ENCODE results near the gene CPLX1.
"Not testable (repeated sequence)": the region's sequence is repeated elsewhere in the genome, so short reads cannot be mapped to it uniquely, and the experiment has no call there.

The CPLX1 gene

DNA sequence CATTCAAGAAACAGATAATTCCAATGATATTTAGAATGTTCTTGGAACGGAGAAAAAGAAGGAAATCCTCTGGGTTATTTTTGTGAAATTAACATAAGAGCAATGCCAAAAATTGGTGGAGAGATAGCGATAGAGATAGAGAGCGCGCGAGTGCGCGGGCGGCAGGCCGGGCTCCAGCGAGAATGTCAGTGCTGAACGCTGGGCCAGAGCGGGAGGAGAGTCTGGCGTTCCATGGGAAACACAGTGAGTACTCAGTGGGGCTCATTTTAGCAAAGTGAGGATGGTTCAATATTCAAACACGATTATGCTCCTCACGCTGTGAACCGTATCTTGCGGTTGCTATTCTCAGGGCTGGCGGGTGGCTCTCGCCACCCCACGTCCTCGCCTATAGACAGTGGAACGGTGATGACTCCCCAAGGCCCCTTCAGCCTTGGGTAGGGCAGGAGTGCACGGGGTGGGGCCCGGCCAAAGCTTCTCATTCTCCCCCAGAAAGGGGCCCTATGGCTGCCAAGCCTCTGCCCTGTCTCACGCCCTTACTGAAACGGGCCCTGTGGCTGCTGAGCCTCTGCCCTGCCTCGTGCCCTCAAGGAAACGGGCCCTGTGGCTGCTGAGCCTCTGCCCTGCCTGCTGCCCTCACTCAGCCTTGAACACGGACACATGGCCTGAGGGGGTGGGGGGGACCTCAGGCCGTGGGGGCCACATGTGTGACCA is 16.9 kb downstream of the CPLX1 start:
- TF ChIP-seq ZNF274 (IDR thresholded peaks at IDR 0.05; ENCODE audit: low read depth, low read length): no peak
- no peak overlapping the region for H3K4me3 ChIP-seq (ENCODE audit: low read length)

DNA sequence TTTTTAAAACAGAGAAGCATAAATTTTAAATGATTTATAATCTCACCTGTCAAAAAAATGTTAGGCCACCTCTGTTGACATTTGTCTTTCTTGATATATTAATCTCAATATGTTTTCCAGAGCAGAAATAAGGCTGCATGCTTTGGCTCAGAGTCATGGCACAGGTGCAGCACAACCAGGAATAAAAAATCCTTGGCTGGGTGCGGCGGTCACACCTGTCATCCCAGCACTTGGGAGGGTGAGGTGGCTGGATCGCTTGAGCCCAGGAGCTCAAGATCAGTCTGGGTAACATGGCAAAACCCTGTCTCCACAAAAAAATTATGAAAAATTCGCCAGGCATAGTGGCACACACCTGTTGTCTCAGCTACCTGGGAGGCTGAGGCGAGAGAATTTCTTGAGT is 18.1 kb downstream of the CPLX1 start:
- no peak for TF ChIP-seq ZNF274 (IDR thresholded peaks at IDR 0.05; ENCODE audit: low read depth, low read length)
- no peak overlapping the region for H3K4me3 ChIP-seq (ENCODE audit: low read length)

DNA sequence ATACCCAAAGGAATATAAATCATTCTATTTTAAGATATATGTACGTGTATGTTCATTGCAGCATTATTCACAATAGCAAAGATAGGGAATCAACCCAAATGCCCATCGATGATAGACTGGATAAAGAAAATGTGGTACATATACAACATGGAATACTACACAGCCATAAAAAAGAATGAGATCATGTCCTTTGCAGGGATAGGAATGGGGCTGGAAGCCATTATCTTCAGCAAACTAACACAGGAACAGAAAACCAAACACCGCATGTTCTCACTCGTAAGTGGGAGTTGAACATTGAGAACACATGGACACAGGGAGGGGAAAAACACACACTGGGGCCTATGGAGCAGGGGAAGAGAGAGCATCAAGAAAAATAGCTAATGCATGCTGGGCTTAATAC is 18.9 kb downstream of the CPLX1 start:
- not testable (repeated sequence) for H3K4me3 ChIP-seq (ENCODE audit: low read length)

DNA sequence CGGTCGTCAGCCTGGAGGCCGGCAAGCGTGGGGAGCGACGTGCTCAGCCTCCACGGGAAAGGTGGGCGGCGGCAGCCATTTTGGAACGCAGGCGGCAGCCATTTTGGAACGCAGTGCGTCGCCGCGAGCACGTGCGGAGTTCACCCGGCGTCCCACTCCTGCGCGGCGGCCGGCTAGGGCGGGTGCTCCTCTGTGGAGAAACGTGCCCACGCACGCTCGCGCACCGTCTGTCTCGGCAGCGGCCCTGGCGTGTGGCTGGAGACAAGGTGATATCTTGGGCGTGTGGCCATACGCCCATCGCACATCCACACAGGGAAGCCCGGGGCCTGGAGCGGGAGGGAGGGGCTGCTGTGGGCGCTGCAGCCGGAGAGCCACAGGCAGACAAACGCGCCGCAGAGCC is 21.1 kb downstream of the CPLX1 start:
- no peak overlapping the region for H3K4me3 ChIP-seq (ENCODE audit: low read length)
- no peak for TF ChIP-seq ZNF274 (IDR thresholded peaks at IDR 0.05; ENCODE audit: low read depth, low read length)

DNA sequence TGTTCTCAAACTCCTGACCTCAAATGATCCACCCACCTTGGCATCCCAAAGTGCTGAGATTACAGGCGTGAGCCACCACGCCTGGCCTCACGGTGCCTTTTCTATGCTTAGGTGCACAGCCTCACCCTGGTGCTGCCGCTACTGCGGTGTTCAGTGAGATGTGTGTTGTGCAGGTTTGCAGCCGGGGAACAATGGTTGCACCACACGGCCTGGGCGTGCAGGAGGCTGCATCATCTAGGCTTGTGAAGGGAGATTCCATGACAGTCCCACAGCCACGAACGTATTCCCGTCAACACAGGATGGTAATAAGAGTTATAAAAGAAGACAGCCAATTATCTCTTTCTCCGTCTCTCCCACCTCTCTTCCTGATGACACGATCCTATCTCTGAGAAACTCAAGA is 22.0 kb downstream of the CPLX1 start:
- H3K4me3 ChIP-seq (ENCODE audit: low read length): no peak overlapping the region
- TF ChIP-seq ZNF274 (IDR thresholded peaks at IDR 0.05; ENCODE audit: low read depth, low read length): no peak

DNA sequence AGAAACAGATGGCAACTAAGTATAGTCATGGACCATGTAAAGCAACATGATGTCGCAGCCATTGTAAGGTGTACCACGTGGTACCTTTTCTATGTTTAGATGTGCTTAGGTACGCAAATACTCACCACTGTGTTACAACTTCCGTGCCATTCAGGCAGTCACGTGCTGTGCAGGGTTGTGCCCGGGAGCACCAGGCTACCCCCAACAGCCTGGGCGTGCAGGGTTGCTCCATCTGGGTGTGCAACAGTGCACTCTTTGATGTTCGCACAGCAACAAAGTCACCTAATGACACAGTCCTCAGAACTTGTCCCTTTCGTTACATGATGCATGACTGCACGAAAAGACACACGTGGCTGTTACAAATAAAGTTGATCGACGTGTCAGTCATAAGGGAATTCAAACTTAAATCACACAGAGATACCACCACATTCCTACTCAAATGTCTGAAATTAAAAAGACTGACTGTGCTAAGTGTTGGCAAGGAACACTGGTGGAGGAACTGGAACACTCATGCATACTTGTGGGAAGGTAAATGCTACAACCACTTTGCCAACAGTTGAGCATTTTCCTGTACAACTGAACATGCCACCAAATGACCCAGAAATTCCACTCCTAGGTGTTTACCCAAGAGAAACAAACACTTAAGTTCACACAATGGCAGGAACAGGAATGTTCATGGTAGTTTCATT is 24.3 kb downstream of the CPLX1 start:
- TF ChIP-seq ZNF274 (IDR thresholded peaks at IDR 0.05; ENCODE audit: low read depth, low read length): no peak
- H3K4me3 ChIP-seq (ENCODE audit: low read length): no peak overlapping the region

DNA sequence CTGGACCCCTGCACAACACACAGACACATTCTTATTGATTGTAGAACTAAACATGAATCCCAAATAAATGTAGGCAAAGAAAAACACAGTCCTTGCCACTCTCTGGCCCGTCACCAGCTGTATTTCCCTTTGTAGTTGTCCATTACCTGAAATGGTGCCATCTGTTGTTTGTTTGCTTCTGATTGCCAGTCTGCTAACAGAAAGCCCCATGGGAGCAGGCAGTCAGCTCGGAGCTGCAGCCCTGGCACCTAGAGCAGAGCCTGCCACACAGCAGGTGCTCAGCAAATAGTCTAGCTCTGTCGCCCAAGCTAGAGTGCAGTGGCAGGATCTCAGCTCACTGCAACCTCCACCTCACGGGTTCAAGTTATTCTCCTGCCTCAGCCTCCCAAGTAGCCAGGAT is 28.9 kb downstream of the CPLX1 start:
- TF ChIP-seq ZNF274 (IDR thresholded peaks at IDR 0.05; ENCODE audit: low read depth, low read length): no peak
- no peak overlapping the region for H3K4me3 ChIP-seq (ENCODE audit: low read length)

DNA sequence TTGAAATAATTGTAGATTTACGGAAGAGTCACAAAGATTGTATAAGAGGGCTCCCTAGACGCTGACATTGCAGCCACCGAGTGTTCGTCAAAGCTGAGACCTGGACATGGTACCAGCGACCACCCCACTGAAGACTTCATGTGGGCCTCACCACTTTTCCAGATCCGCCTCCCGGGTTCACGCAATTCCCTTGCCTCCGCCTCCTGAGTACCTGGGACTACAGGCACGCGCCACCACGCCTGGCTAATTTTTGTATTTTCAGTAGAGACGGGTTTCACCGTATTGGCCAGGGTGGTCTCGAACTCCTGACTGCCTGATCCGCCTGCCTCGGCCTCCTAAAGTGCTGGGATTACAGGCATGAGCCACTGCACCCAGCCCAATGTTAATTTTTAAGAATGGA is 29.7 kb downstream of the CPLX1 start:
- H3K4me3 ChIP-seq (ENCODE audit: low read length): no peak overlapping the region
- no peak for TF ChIP-seq ZNF274 (IDR thresholded peaks at IDR 0.05; ENCODE audit: low read depth, low read length)

DNA sequence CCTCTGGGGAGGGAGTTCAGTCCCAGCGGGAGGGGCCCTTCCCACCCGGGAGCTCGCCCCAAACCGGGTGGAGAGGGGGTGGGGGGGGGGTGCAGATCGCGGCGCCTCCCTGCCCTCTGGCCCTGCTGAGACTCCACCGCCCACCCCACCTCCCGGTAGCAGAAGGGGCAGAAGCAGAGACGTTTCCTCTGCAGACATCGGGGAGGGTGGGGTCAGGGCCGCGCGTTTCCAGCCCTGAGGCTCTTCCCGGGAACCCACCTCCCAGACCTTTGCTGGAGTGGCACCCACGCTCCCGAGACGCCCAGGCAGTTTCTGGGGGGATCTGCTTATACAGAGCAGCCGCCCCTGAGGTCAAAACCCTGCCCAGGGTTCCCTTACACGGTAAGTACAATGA is 30.2 kb downstream of the CPLX1 start:
- TF ChIP-seq ZNF274 (IDR thresholded peaks at IDR 0.05; ENCODE audit: low read depth, low read length): no peak
- no peak overlapping the region for H3K4me3 ChIP-seq (ENCODE audit: low read length)

DNA sequence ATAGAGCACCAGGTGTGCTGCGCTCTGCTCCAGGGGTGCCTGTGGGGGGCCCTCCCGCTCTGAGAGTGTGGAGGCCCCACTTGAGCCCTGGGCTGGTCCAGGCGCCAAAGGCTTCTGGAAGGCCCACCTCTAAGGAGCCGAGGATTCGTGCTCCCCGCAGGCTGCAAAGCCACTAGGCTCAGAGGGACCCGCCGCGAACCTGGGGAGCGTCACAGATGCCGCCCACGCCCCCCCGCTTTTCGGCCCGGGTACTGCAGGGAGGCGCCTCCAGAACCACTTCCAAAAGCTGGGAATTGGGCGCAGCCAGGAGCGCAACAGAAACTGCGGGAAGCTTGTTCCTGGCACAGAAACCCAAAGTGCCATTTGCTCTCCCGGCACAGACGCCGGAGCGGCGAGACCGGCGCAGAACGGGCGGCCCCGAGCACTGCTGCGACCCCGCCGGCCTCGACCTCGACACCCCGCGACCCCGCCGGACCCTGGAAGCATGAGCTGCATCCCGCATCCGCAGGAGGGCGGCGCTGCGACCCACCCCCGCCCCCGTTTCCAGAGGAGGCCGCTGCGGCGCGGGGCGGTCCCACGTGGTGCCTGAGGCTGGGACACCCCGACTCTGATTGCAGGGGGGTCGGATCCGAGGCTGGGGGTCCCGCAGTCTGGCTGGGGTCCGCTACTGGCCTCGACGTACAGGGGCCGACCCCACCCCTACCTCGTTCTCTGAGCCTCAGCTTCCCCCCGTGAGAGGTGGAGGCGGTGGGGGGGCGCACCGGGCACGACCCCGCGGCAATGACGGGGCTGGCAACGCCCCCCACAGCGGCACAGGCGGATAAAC is 30.8 kb downstream of the CPLX1 start:
- TF ChIP-seq ZNF274 (IDR thresholded peaks at IDR 0.05; ENCODE audit: low read depth, low read length): no peak
- H3K4me3 ChIP-seq (ENCODE audit: low read length): no peak overlapping the region

DNA sequence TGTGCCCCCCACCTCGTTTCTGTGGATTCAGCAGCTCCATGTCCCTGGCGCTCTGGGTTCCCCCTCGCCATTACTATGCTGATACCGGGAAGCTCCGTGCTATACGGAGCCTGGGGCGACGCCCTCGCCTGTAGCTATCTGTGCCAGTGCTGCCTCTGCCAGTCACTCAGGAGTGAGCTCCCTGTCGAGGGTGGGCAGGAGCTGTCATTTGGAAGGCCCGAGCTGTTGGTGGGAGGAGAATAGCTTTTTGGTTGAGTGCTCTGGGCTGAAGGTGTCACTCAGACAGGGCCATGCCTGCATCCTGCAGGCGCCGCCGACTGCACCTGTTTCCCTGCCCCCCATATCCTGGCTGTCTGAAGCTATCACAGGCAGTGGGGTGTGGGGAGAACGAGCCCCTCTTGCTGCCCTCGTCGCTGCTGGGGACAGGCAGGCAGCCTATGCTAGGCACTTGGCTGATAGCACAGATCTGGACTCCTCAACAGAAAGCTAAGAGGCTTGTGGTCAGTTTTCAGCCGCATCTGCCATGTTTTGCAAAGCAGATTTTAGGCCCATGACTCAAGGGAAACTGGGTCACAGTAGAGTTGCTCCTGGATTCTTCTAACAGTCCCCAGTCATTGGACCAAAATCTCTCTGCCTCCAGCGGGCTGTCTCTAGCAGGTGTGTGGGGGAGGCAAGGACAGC is 31.8 kb downstream of the CPLX1 start:
- no peak overlapping the region for H3K4me3 ChIP-seq (ENCODE audit: low read length)
- TF ChIP-seq ZNF274 (IDR thresholded peaks at IDR 0.05; ENCODE audit: low read depth, low read length): no peak

DNA sequence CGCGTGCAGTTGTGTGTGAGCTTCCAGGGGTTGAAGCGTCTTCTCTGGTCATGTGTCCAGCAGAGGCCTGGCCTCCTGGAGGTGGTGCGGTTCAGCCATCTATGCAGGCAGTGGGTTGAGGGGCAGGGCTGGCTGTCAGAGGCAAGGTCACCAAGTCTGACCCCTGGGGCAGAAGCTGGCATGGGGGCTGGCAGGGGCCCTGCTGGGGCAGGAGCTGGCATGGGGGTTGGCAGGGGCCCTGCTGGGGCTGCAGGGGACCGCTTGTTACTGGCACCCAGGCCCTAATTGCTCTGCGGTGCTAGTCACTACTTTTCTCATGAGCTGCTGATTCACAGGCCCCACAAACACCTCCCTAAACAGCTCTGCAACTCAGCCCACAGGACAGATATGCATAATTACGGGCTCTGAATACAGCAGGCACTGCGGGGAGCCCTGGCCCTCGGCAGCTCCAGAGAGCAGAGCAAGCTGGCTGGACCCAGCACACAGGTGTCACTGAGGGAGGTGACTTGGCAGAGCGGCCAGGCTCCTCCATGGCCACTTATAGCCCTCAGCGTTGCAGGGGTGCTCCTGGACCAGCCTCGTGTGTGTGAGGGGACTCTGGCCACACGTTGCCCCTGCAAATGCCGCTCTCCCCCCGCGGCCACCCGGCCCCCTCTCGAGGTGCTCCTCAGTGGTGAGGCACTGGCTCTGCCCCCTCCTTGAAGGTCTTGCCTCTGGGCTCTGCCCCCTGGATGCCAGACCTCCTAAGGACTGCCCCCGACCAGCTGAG is 32.7 kb downstream of the CPLX1 start:
- no peak for TF ChIP-seq ZNF274 (IDR thresholded peaks at IDR 0.05; ENCODE audit: low read depth, low read length)
- no peak overlapping the region for H3K4me3 ChIP-seq (ENCODE audit: low read length)

DNA sequence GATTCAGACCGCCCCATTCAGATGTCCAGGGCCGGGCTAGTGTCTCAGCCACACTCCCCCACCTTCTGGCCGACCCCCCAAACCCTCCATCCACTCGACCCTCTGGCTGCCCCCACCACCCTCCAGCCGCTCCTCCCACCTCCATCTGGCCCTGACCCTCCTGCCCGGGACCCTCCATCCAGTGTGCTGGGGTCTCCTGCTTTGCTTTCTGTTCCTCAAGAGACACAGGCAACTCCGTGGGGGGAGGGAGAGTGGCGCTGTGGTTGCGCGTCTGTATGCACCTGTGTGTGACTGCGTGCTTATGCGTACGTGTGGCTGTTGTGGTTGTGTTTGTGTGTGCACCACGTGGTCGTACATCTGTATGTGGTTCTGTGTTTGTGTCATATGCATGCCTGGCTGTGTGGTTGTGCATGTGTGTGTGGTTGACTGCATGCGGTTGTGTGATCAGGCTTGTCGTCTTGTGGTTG is 33.3 kb downstream of the CPLX1 start:
- H3K4me3 ChIP-seq (ENCODE audit: low read length): no peak overlapping the region
- TF ChIP-seq ZNF274 (IDR thresholded peaks at IDR 0.05; ENCODE audit: low read depth, low read length): no peak
